ENCODE measurements around the gene CNTROB. TPM values are rescaled to one million over a fixed set of nuclear protein-coding genes. Genes with fewer than 3 reads are reported as not detected.

The CNTROB gene
- total RNA-seq, 2 donors from 2014 or later: 25.8 to 26.7 TPM

- ATAC-seq: no peak
- no peak for DNase-seq
- intact Hi-C loops (cut with DNase I, micrococcal nuclease): no loop called here
Measured at GRCh38 chr17:7967751-7968150, 35.7 kb downstream of the CNTROB start.

GRCh38 chr17:7969433-7969832, 37.4 kb downstream of the CNTROB start:
- ATAC-seq: no peak
- no peak for DNase-seq

GRCh38 chr17:7971651-7972050, 39.6 kb downstream of the CNTROB start:
- DNase-seq (no peak), ATAC-seq (no peak)
- intact Hi-C loops (cut with DNase I, micrococcal nuclease): no loop called here

More at GRCh38 chr17:7969433-7969832, 37.4 kb downstream of the CNTROB start:
- intact Hi-C loops (cut with DNase I, micrococcal nuclease): no loop called here

- DNase-seq (no peak), ATAC-seq (peak; percentile 36)
- intact Hi-C loops (cut with DNase I, micrococcal nuclease): no loop called here
Measured at GRCh38 chr17:7972131-7972785, 40.3 kb downstream of the CNTROB start.

GRCh38 chr17:7974638-7975131, 42.7 kb downstream of the CNTROB start:
- intact Hi-C loops (cut with DNase I, micrococcal nuclease): loop anchor here in 1 of 2 donors (5.0 kb wide), 1 partner anchor 32 kb away; no protein-coding TSS in a partner anchor
- ATAC-seq: no peak
- DNase-seq: no peak

GRCh38 chr17:7977039-7977438, 45.0 kb downstream of the CNTROB start:
- DNase-seq: peak in 1 of 2 donors; percentile 61
- intact Hi-C loops (cut with DNase I, micrococcal nuclease): loop anchor here in 1 of 2 donors (5.0 kb wide), 1 partner anchor 35 kb away; no protein-coding TSS in a partner anchor
- ATAC-seq: peak; percentile 92

- DNase-seq (no peak), ATAC-seq (no peak)
- intact Hi-C loops (cut with DNase I, micrococcal nuclease): loop anchor here in 1 of 2 donors (5.0 kb wide), 1 partner anchor 36 kb away; no protein-coding TSS in a partner anchor
Measured at GRCh38 chr17:7977805-7978204, 45.8 kb downstream of the CNTROB start.

- no peak for DNase-seq
- ATAC-seq: no peak
Measured at GRCh38 chr17:7982173-7982572, 50.2 kb downstream of the CNTROB start.

GRCh38 chr17:7982666-7983065, 50.7 kb downstream of the CNTROB start:
- intact Hi-C loops (cut with DNase I, micrococcal nuclease): no loop called here
- DNase-seq: no peak
- no peak for ATAC-seq

More at GRCh38 chr17:7982173-7982572, 50.2 kb downstream of the CNTROB start:
- intact Hi-C loops (cut with DNase I, micrococcal nuclease): no loop called here

- ATAC-seq (no peak), DNase-seq (no peak)
- intact Hi-C loops (cut with DNase I, micrococcal nuclease): loop anchor here in 1 of 2 donors (5.0 kb wide), 2 partner anchors 73 to 123 kb away; no protein-coding TSS in a partner anchor
Measured at GRCh38 chr17:7984904-7985303, 52.9 kb downstream of the CNTROB start.

GRCh38 chr17:7987112-7987893, 55.3 kb downstream of the CNTROB start:
- intact Hi-C loops (cut with DNase I, micrococcal nuclease): loop anchor here in 1 of 2 donors (5.0 kb wide), 2 partner anchors 75 to 125 kb away; no protein-coding TSS in a partner anchor
- ATAC-seq (no peak), DNase-seq (no peak)

GRCh38 chr17:7988750-7989178, 56.8 kb downstream of the CNTROB start:
- peak; percentile 72 for ATAC-seq
- intact Hi-C loops (cut with DNase I, micrococcal nuclease): loop anchor here in 1 of 2 donors (5.0 kb wide), 2 partner anchors 76 to 126 kb away; no protein-coding TSS in a partner anchor
- DNase-seq: no peak

- ATAC-seq: peak; percentile 91
- intact Hi-C loops (cut with DNase I, micrococcal nuclease): loop anchor here in 1 of 2 donors (5.0 kb wide), 2 partner anchors 78 to 128 kb away; no protein-coding TSS in a partner anchor
Measured at GRCh38 chr17:7989781-7990655, 58.0 kb downstream of the CNTROB start.

GRCh38 chr17:7992516-7992915, 60.5 kb downstream of the CNTROB start:
- DNase-seq (no peak), ATAC-seq (no peak)
- intact Hi-C loops (cut with DNase I, micrococcal nuclease): no loop called here

More at GRCh38 chr17:7989781-7990655, 58.0 kb downstream of the CNTROB start:
- peak; percentile 66 to 93 for DNase-seq

- DNase-seq: no peak
- intact Hi-C loops (cut with DNase I, micrococcal nuclease): no loop called here
- no peak for ATAC-seq
Measured at GRCh38 chr17:7992924-7993323, 60.9 kb downstream of the CNTROB start.

GRCh38 chr17:7993972-7994589, 62.1 kb downstream of the CNTROB start:
- DNase-seq (no peak), ATAC-seq (no peak)
- intact Hi-C loops (cut with DNase I, micrococcal nuclease): no loop called here

- intact Hi-C loops (cut with DNase I, micrococcal nuclease): no loop called here
- no peak for ATAC-seq
- no peak for DNase-seq
Measured at GRCh38 chr17:7995724-7996123, 63.7 kb downstream of the CNTROB start.

- peak; percentile 86 for ATAC-seq
- intact Hi-C loops (cut with DNase I, micrococcal nuclease): no loop called here
Measured at GRCh38 chr17:7997186-7997585, 65.2 kb downstream of the CNTROB start.

More at GRCh38 chr17:7997186-7997585, 65.2 kb downstream of the CNTROB start:
- DNase-seq: peak; percentile 44 to 67

Measured in left colon (tissue), 2 donors.